A673 (cell line): Measurements from ENCODE around the gene RAPGEF3.

Source experiments
- EZH2 ChIP-seq: fragments of 200-600 bp; sonication (generic); IDR thresholded peaks from 2 replicates; pipeline ENCODE4 v1.6.1; 2017; ENCODE audit warnings: borderline replicate concordance, low read depth, mild to moderate bottlenecking, mixed read lengths, antibody characterized with exemption, low read length; ENCODE audit not compliant: poor library complexity, severe bottlenecking
- TF ChIP-seq, protein P1 (sequence below): fragments of 300-800, 200-600 bp; sonication (generic); conservative IDR thresholded peaks from 2 replicates; pipeline ENCODE4 v1.5.1; 2017; ENCODE audit warnings: low read depth, mild to moderate bottlenecking, antibody characterized with exemption, low read length, moderate library complexity, mixed read lengths

DNA sequence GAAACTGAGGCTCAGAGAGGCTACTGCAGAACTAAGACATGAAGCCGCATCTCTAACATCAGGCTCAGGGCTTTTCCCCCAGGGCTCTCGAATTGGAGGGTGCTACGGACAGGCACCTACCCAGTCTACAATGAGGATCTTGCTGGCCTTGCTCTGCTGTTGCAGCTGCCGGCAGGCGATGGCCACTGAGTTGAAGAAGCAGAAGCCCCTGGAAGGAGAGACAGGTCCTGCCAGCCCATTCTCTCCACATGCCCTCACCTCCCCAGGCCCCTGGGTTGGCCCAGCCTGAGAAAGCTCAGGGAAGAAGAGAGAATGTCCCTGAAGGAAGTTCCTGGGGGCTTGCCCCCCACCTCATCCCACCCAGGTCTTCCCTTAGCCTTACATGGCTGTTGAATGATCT is 30.5 kb upstream of the RAPGEF3 start:
- TF ChIP-seq, protein P1, sequence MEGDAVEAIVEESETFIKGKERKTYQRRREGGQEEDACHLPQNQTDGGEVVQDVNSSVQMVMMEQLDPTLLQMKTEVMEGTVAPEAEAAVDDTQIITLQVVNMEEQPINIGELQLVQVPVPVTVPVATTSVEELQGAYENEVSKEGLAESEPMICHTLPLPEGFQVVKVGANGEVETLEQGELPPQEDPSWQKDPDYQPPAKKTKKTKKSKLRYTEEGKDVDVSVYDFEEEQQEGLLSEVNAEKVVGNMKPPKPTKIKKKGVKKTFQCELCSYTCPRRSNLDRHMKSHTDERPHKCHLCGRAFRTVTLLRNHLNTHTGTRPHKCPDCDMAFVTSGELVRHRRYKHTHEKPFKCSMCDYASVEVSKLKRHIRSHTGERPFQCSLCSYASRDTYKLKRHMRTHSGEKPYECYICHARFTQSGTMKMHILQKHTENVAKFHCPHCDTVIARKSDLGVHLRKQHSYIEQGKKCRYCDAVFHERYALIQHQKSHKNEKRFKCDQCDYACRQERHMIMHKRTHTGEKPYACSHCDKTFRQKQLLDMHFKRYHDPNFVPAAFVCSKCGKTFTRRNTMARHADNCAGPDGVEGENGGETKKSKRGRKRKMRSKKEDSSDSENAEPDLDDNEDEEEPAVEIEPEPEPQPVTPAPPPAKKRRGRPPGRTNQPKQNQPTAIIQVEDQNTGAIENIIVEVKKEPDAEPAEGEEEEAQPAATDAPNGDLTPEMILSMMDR = no peak
- no peak for TF ChIP-seq EZH2
